ACC112 (cell line): Measurements from ENCODE around the gene AKR1E2.

Experiments used
- H2AFZ ChIP-seq: fragments of 200-600 bp; sonication (generic); one replicate; pipeline ENCODE4 v1.6.0; 2017; ENCODE audit warnings: antibody characterized with exemption, low read length; ENCODE audit not compliant: unreplicated experiment
- H3K27ac ChIP-seq: fragments of 200-600 bp; sonication (generic); 2 replicates; pipeline ENCODE4 v1.5.1; 2014; ENCODE audit warnings: low read depth, mild to moderate bottlenecking, antibody characterized with exemption, low read length, moderate library complexity
- H3K27me3 ChIP-seq: fragments of 200-600 bp; sonication (generic); 2 replicates; pipeline ENCODE4 v1.6.1; 2014; ENCODE audit warnings: mild to moderate bottlenecking, antibody characterized with exemption, low read length, moderate library complexity, mixed read lengths; ENCODE audit not compliant: insufficient read depth
- H3K36me3 ChIP-seq: fragments of 200-600 bp; sonication (generic); 2 replicates; pipeline ENCODE4 v1.6.1; 2016; ENCODE audit warnings: mild to moderate bottlenecking, antibody characterized with exemption, low read length, moderate library complexity, mixed read lengths; ENCODE audit not compliant: insufficient read depth
- H3K4me1 ChIP-seq: fragments of 200-600 bp; sonication (generic); one replicate; pipeline ENCODE4 v1.6.1; 2016; ENCODE audit warnings: low read length, mixed read lengths; ENCODE audit not compliant: insufficient read depth, unreplicated experiment, control insufficient read depth
- H3K4me3 ChIP-seq: fragments of 200-600 bp; sonication (generic); 2 replicates; pipeline ENCODE4 v1.5.1; 2014; ENCODE audit warnings: mild to moderate bottlenecking, low read depth, low read length
- H3K79me2 ChIP-seq: fragments of 200-600 bp; sonication (generic); one replicate; pipeline ENCODE4 v1.6.0; 2016; ENCODE audit warnings: low read length; ENCODE audit not compliant: control insufficient read depth, unreplicated experiment, insufficient read depth

The AKR1E2 gene

DNA sequence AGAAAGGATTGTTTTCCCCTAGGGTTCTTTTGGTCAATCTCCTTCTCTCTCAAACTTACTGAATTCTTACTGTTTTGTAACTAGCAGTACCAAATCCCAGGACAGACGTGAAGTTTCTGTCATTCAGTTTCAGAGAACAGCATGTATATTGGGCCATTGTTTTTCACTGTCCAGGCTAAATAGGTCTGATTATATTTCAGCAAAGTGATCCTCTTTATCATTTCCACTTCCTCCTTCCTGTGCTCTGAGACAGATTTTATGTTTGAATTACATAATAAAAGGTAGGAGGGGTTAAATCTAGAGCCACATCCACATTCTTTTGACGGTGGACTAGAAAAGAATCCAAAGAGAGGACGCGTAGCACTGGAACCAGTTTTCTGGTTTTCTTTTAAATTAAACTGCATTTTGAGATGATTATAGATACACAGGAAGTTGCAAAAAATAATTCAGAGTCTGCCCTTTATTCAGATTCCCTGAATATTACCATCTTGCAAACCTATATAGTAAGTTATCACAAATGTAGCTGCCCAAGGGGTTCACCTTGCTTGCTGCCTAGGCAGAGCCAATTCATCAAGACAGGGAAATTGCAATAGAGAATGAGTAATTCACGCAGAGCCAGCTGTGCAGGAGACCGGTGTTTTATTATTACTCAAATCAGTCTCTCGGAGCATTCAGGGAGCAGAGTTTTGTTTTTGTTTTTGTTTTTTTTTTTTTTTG lies 40.1 kb downstream of the AKR1E2 start:
- Histone ChIP-seq H3K27me3 (no peaks in the 10 kb centered on the region), H3K4me1 (peaks cover 22% of the 10 kb centered on the region), H3K79me2 (no peaks in the 10 kb centered on the region), H3K4me3 (no peak overlapping the region), H2AFZ (peak overlapping the region; percentile 62), H3K36me3 (no peaks in the 10 kb centered on the region), H3K27ac (0 out of 2 replicates have a peak overlapping the region, but pooled peaks have one; percentile 6)

DNA sequence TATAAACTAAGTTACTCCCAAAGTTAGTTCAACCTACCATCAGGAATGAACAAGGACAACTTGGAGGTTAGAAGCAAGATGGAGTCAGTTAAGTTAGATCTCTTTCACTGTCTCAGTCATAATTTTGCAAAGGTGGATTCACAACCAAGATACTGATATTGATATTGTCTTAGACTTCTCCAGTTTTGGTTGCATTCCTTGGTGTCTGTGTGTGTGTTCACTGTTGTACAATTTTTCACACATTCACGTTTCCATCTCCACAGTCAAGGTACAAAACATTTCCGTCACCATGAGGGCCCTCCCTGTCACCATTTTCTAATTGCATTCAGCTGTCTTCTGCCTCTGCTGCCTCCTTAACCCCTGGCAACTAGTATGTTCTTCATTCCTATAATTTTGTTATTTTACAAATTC lies 41.1 kb downstream of the AKR1E2 start:
- Histone ChIP-seq H3K27ac (no peak overlapping the region), H3K79me2 (no peaks in the 10 kb centered on the region), H3K4me3 (no peak overlapping the region; the same call in 1 of the 2 replicates), H2AFZ (peak overlapping the region; percentile 67), H3K27me3 (no peaks in the 10 kb centered on the region), H3K4me1 (peaks cover 22% of the 10 kb centered on the region), H3K36me3 (no peaks in the 10 kb centered on the region)

DNA sequence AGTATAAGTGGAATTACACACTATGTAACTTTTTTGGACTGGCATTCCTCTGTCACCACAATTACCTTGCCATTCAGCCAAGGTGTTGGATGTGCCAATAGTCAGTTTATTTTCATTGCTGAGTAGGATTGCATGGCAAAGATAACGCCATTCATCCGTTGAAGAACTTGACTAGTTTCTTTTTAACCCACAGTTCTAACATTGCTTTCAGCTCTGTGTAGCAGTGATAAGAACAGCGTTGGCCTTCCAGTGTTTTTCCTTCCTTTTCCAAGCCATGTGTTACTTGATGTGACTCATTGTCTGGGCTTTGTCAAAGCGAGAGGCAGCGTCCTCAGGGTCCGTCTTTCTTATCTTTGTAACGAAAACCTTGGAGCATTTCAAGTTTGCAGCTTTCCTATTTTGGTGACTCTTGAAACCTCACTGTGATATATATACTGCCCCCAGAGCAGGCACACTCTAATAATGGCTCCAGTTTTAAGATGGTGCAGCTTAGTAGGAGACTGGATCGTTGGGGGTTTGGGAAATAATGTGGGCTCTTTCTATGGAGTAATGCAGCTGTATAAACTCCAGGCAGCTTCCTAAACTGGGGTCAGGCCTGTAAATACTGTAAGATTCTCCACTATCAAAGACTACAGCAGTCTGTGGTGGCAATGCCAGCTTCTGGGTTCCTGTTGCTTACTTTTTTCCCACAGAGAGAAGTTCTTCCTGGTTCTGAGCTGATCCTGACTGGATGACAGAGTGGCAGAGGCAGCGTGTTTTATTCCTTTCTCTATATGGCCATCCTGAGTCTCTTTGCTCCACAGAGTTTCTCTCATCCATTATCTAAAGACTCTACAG lies 41.7 kb downstream of the AKR1E2 start:
- peaks cover 22% of the 10 kb centered on the region for H3K4me1 ChIP-seq
- H2AFZ ChIP-seq: peak overlapping the region; percentile 67
- no peaks in the 10 kb centered on the region for H3K27me3 ChIP-seq
- no peak overlapping the region for H3K27ac ChIP-seq
- no peaks in the 10 kb centered on the region for H3K79me2 ChIP-seq
- peak overlapping the region; percentile 42; the same call in 1 of the 2 replicates for H3K4me3 ChIP-seq
- no peaks in the 10 kb centered on the region for H3K36me3 ChIP-seq

DNA sequence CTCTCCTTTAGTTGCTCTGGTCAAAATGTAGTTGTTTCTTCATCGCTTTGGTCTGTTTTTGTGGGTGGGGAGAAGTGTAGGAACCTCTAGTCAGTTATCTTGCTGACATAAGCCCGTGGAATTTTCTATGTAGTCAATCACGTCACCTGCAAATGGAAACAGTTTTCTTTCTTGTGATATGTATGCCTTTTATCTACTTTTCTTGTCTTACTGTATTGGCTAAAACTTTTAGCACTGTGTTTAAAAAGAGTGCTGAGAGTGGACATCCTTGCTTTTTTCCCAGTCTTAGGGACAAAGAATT lies 42.3 kb downstream of the AKR1E2 start:
- Histone ChIP-seq H3K4me1 (peaks cover 22% of the 10 kb centered on the region), H3K36me3 (no peaks in the 10 kb centered on the region), H3K4me3 (no peak overlapping the region), H3K27ac (no peak overlapping the region), H2AFZ (peak overlapping the region; percentile 67), H3K27me3 (no peaks in the 10 kb centered on the region), H3K79me2 (no peaks in the 10 kb centered on the region)

DNA sequence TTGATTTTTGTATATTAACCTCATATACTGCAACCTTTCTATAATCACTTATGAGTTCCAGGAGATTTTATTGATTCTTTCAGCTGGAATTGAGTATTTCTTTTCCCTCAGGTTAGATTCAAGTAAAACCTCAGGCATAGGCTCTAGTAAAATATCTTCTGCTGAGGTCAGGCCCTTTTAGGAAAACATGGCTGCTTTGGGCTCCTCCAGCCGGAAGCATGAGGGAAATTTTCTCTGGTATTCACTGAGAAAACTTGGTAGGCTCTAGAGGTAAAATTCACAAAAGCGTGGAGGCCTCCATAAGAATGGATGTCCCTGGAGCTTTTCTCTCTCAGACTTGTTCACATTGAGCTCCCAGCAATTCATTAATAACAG lies 56.7 kb downstream of the AKR1E2 start:
- no peaks in the 10 kb centered on the region for H3K27me3 ChIP-seq
- H3K79me2 ChIP-seq: no peaks in the 10 kb centered on the region
- peak overlapping the region; percentile 40 for H2AFZ ChIP-seq
- no peaks in the 10 kb centered on the region for H3K36me3 ChIP-seq
- H3K4me1 ChIP-seq: peaks cover 11% of the 10 kb centered on the region
- H3K27ac ChIP-seq: peak overlapping the region; percentile 54
- peak overlapping the region; percentile 44; the same call in 1 of the 2 replicates for H3K4me3 ChIP-seq

DNA sequence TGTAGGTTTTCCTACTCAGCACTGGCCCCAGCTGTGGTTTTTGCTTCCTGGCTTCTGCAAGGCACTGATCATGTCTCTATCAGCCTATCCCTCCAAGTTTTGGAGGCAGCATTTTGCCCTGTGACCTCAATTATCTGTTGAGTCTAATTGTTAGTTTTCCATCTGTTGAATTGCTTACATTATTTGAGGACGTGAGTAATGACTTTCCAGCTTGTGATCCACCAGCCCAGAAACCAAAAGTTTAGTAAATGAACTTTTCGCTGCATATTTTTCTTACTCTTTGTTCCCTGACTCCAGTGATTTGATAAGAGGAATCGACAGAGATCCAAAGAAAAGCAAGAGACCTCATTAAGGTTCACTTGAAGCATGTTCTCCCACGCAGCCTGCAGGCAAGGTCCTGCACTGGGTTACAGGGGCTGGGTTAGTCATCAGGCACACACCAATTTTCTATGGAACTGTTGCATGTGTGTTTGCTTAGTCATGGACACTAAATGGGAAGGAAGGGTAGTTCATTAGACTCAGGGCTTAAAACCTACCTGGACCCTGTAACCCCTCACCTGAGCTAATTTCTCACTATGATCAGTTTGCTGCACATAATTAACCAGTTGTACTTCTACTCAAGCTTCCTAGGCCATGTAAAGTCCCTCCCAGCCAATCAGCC lies 57.2 kb downstream of the AKR1E2 start:
- no peaks in the 10 kb centered on the region for H3K36me3 ChIP-seq
- peak overlapping the region; percentile 54 for H3K27ac ChIP-seq
- H3K27me3 ChIP-seq: no peaks in the 10 kb centered on the region
- H2AFZ ChIP-seq: peak overlapping the region; percentile 40
- H3K79me2 ChIP-seq: no peaks in the 10 kb centered on the region
- H3K4me1 ChIP-seq: peaks cover 11% of the 10 kb centered on the region
- peak overlapping the region; percentile 44; the same call in 1 of the 2 replicates for H3K4me3 ChIP-seq

DNA sequence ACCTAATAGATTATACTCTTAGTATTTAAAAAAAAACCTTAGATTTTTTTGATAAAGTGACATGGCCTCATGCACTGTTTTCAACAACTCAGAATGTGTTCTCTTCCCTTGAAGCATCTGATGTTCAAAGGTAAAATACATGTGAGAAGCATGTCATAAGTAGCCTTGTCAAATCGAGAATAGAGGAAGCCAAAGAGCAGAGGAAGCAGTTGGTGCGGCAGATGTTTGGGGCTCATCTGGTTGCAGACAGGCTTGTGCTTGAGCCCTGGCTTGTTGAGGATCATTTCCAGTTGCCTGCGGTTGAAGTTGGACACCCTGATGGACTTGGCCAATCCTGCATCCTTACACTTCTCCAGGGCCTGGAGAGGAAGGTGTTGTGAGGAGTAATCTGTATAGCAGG lies 59.2 kb downstream of the AKR1E2 start:
- no peaks in the 10 kb centered on the region for H3K36me3 ChIP-seq
- H3K27me3 ChIP-seq: no peaks in the 10 kb centered on the region
- H3K4me3 ChIP-seq: no peak overlapping the region
- H3K79me2 ChIP-seq: no peaks in the 10 kb centered on the region
- H2AFZ ChIP-seq: no peak overlapping the region
- H3K27ac ChIP-seq: no peak overlapping the region
- peaks cover 11% of the 10 kb centered on the region for H3K4me1 ChIP-seq

DNA sequence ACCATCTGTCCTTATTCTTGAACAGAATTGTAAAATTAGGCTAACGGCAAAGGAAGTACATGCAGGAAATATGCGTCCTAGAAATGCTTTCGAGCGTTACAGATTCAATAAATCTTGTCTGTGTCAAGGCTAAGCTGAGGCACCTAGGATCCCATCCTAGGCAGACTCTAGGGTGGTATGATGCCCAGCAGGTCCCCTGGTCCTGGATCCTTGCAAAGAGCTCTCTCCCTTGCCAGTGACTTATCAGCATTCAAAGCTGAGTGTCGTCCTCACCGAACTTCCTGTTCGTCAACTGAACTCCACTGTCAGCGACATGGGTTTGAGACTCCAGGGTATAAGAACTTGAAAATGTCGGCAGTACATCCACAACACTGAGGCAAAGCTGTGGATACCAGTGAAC lies 61.5 kb downstream of the AKR1E2 start:
- Histone ChIP-seq H3K36me3 (no peaks in the 10 kb centered on the region), H3K4me1 (peaks cover 11% of the 10 kb centered on the region), H2AFZ (no peak overlapping the region), H3K27me3 (no peaks in the 10 kb centered on the region), H3K79me2 (no peaks in the 10 kb centered on the region), H3K4me3 (no peak overlapping the region), H3K27ac (no peak overlapping the region)

DNA sequence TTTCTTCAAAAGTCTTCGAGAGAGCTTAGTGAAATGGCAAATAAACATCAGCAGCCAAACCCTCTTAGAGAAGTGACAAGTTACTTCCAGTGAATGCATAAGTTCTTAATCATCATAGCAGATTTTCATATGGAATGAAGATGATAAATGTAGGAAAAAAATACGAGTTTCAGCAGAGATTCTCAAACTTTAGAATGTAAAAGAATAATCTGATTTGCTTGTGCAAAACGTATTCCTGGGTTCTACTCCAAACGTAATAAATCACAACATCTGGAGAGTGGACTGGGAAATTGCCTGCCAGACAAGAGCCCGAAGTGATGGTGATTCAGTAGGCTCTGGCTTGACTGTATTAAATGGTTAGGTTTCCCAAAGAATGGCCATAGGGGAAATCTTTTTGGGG lies 62.2 kb downstream of the AKR1E2 start:
- H3K36me3 ChIP-seq: no peaks in the 10 kb centered on the region
- no peak overlapping the region for H3K27ac ChIP-seq
- no peak overlapping the region for H2AFZ ChIP-seq
- H3K4me3 ChIP-seq: no peak overlapping the region
- H3K79me2 ChIP-seq: no peaks in the 10 kb centered on the region
- no peaks in the 10 kb centered on the region for H3K27me3 ChIP-seq
- H3K4me1 ChIP-seq: peaks cover 3% of the 10 kb centered on the region

DNA sequence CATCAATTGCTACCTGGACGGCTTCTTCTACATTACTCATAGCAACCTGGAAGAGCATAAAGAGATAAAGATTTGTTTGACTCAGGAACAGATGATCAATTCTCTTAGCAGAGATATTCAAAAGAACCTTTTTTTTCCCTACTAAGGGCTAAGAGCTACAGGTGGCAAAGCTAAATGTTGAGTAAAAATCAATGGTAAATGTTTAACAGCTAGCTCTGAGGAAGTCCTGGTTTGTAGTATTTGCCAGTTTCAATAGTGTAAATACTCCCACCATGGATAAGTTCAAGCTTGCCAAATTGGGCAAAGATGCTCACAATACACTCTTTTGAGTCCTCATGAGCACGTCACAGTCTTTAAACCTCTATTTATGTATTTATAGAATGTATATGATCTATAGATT lies 64.0 kb downstream of the AKR1E2 start:
- Histone ChIP-seq H3K27ac (no peak overlapping the region), H3K27me3 (no peaks in the 10 kb centered on the region), H2AFZ (no peak overlapping the region), H3K36me3 (no peaks in the 10 kb centered on the region), H3K4me3 (no peak overlapping the region), H3K4me1 (no peaks in the 10 kb centered on the region), H3K79me2 (no peaks in the 10 kb centered on the region)
